GM18519 (cell line): ENCODE measurements around the gene TMEM109.
"Not testable (repeated sequence)": the region's sequence is repeated elsewhere in the genome, so short reads cannot be mapped to it uniquely, and the experiment has no call there.

Experiments
- ATAC-seq: cut with Tn5 transposase; IDR thresholded peaks from one replicate; pipeline ENCODE4 v1.9.1; 2021; ENCODE audit warnings: mild to moderate bottlenecking, moderate library complexity; ENCODE audit not compliant: unreplicated experiment, low FRiP score

TMEM109 gene

DNA sequence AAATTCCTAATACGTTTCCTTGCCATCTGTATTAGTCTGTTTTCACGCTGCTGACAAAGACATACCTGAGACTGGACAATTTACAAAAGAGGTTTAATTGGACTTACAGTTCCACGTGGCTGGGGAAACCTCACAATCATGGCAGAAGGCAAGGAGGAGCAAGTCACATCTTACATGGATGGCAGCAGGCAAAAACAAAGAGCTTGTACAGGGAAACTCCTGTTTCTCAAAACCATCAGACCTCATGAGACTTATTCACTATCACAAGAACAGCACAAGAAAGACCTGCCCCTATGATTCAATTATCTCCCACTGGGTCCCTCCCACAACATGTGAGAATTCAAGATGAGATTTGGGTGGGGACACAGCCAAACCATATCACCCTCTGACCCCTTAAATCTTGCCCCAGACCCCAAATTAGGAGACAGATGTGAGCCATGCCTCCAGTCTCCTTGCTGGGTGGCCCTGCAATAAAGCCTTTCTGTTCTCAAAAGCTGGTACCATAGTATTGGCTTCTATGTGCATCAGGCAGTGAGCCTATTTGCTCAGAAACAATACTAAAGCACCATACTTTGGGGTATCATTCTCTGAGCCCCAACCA is 4.2 kb upstream of the TMEM109 start:
- ATAC-seq: not testable (repeated sequence)

DNA sequence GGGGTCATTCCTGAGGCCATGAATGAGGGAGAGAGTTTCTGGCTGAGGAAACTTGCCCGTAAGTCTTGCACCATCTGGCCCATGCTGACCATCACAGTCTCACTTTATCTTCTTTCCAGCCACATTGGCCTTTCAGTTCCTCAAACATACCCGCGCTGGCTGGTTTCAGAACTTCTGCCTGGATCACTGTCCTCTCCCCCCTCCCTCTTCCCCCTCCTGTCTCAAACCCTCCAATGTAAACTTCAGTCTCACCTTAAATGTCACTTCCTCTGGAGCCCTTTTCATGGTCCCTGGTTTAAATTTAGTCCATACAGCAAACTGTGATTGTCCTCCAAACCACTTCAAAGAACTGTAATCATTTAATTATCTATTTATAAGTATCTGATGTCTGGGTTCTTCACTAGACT is 3.7 kb upstream of the TMEM109 start:
- ATAC-seq: no peak

DNA sequence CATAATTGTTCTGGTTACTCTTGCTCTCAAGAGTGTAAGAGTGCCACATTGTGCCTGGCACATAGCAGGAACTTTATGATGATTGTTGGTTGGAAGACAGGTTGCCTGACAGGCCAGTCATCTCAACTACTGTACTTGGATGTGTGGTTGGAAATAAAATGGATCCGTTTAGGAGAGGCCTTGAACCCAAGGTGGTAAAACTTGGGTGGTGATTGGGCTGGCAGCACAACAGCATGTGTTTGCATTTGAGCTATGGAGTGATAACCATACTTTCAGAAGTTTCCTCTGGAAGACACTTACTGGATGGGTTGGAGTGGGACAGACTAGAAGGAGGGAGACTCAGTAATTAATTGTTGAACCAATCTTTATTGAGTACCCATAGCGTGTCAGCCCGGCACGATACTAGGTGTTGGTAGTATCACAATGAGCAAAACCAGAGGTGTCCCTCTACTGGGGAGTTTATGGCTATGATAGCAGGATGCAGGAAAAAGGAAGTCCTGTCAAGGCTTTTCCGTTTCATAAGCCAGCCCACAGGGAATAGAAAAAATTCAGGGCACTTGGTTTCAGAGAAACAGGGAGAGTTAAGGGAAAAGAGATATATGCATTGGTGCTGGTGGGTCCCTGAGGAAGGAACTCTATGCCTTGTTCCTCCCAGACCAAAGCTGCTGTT is 3.1 kb upstream of the TMEM109 start:
- no peak for ATAC-seq

DNA sequence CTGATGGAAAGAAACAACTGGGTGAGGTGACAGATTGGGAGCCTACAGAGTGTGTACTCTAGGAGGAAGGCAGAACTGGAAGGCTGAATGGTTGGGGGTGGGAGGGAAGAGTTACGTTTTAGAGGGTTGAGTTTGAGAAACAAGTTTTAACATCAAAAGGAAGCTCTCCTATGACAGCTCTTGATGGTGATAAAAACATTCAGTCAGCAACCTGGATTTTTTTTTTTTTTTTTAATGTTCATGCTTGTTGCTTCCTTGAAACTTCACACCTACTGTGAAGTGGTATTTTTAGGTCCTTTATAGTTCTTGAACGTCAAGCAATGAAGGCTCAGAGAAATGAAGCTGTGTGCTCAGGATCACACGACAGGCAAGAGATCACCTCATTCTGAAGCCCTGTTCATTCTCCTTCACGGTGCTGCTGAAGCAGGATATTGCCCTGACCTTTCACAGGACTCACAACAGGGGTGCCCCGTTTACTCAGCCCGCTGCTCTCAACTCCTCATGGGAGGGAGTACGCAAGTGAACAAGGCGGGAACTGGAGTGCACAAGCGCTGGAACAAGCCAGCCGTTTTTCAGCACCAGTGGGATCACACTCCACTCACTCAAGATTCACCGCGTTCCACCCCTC is 1.6 kb upstream of the TMEM109 start:
- no peak for ATAC-seq

DNA sequence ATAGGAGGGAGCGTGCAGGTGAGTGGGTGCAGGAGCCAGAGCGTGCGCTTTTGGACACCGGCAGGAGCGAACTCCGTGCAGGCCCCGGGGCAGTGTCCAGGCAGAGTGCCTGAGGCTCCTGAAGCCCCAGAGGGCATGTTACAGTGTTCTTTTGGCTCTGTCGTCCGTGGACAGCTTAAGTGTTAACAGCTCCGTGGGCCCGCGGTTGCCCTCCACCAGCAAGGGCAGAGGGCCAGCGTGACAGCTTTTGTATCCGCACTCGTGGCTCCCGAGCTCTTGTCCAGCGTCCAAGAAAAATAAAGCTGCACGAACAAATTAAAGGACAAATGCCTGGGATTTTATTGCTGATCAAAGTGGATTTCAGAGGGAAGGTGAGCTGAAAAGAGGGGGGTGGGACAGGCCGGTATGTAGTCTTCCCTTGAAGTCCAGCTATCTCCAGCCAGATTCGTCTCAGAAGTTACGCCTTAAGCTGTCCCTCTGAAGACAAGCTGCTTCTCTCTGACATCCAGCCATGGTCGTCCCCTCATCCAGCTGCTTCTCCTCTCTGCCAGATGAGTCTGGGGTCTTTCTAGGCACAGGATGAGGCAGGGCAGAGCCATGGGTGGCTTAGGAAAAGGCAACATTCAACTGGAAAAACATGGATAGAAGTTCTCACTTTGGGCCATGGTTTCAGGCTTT is 968 bp upstream of the TMEM109 start:
- ATAC-seq: no peak

DNA sequence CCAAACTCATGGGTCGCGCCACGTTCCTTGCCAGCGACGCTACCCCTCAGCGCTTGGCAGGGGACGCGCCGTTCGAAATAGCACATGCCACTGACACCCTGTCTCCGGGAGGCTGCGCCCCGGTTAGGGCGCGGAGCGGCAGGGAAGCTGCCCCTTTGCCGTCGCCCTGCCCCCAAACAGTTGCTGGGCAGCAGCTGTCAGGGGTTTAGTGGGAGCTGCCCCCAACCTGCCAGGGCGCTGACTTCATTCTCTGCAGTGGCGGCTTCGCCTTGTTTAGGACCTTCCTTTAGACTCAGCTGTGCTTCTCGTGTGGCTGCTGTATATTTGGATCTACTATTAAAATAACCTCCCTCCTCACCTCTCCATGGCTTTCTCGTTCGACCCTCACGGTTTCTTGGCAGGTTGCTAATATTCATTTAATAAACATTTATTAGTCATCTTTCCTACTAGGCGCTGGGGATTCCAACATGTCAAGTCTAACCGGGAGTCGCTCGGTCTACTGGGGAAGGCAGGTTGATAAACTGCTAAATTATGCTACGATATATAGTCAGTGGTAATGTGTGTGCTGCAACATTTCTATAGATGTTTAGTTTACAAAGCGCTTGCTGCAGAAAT is 782 bp downstream of the TMEM109 start:
- ATAC-seq: no peak

DNA sequence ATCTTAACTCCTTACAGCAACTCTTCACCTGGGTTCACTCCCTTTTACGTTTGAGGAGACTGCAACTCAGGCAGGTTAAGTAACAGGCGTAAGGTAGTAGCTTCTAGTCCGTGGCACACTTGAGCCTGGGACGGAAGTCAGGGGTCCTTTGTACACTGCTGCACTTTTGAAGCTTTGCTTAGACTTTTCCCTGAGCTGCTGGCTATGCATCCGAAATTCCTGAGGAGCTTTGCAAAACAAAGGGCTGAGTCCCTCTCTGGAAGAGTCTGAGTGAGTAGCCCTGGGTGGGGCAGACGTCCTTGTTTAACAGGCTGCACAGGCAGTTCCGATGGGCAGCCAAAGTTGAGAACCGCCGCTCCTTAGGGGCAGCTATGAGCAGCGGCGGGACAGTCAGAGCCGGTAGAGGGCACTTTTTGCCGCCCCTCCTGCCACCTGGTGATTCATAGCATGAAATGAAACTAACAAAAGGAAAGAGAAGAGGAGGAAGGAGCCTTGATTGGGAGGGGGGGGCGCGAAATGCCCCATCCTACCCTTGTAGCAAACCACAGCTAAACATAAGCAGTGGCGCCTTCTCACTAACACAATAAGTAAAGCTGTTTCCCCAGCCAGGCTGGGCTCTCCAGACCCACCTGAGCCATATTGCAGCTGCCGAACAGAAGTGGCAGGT is 1.4 kb downstream of the TMEM109 start:
- ATAC-seq: no peak

DNA sequence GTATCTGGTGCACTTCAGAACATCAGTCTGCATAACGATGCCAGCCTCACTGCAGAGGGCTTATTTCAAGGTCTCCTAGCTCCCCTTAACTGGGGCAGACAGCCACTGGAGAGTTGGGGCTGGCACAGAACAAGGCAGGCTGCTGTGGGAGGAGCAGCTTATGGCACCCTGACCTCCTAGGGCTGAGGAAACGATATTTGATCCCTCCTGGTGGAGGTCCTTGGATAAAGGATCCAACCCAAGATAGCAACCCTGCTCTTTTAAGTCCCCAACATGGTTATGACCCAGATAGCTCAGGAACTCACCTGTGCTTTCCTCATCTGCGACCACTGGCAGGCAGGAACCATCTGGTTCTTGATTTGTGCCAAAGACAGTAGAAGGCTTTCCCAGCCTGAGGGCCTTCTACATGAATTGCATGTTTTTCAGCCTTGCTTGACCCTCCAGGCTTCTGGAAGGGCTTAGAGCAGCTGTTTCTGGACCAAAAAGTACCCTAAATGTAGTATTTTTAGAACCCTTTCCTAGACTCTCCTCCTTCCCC is 2.8 kb downstream of the TMEM109 start:
- no peak for ATAC-seq

DNA sequence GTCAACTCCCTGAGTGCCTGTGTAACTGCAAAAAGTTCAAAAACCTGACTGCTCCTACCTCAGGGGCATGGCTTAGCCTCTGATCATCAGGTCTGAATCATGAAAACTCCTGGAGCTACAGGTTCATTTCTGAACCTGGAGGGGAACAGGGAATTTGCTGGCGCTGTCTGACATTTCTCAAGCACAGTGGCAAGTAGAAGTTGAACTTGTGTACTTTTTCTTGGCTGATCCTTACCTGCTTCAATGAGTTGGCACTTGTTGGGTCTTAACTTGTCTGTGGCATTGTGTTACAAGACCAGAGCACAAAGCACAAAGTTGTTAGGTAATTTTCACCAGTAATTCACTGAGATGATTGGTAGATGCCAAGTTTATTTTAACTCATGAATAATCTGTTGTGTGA is 3.3 kb downstream of the TMEM109 start:
- ATAC-seq: no peak

DNA sequence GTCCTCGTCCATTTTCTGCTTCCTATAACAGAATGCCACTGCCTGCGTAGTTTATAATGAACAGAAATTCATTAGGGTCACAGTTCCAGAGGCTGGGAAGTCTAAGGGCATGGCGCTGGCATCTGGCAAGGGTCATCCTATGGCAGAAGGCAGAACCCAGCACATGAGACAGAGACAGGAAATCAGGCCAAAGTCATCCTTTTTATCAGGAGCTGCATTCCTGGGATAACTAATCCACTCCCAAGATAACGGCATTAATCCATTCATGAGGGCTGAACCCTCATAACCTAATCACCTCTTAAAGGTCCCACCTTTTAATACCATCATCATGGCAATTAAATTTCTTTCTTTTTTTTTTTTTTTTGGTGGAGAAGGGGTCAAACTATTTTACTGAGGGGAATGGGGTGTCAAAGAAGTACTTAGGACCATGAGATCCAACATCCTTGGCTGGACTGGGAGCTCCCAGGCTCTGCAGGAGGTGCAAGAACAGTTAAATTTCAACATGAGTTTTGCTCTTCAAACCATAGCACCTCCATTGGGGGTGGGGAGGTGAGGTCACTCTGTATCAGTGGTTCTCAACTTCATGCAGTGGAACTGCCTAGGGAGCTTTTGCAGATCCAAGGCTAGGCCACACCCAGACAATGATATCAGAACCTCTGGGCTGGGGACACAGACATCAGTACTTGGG is 4.4 kb downstream of the TMEM109 start:
- no peak for ATAC-seq

DNA sequence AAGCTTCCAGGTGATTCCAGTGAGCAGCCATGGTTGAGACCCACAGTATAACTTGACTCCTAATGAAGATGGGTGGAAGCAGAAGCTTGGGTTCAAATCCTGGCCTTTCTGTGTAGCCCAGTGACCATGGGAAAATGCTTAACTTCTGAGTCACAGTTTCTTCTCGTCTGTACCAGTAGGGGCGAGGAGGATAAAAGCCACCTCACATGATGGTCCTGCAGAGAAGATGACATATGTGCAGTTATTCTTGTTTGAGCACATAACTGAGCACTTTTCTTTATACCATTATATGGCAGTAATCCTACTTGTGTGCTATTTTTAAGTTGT is 4.9 kb downstream of the TMEM109 start:
- no peak for ATAC-seq

DNA sequence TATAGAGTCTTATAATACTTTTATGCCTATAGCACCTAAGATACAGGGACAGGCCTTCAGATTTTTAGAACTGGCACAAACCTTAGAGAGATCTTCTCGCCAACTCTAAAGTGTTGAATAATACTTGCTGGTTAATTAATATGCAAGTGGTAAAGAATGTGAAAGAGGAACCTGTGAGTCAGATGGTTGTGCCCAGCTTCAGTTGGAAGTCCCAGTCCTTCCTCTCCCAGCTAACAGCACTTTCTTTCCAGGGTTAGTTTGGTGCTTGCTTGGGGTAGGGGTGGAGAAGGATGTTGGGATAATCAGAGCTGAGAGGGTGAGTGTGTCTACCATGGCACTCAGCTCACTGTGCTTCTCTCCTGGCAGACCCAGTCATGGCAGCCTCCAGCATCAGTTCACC is 5.4 kb downstream of the TMEM109 start:
- no peak for ATAC-seq

DNA sequence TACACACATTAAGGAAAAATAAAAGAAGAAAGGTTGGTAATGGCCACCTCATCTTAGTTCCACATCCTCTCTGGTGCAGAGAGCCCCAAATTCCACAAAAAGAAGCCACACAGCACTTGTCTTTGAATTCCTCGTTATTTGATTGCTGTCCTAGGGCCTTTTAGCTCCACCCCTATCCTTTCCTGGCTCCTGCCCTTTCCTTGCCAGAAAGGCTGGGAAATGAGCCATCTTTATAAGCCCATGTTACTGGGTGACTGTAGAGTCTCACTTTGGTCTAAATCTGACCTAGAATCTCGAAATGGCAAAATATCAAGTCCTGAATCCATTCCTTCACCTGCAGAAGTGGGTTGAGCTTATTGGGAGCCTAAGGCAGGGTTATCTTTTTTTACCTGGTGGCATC is 6.0 kb downstream of the TMEM109 start:
- no peak for ATAC-seq

DNA sequence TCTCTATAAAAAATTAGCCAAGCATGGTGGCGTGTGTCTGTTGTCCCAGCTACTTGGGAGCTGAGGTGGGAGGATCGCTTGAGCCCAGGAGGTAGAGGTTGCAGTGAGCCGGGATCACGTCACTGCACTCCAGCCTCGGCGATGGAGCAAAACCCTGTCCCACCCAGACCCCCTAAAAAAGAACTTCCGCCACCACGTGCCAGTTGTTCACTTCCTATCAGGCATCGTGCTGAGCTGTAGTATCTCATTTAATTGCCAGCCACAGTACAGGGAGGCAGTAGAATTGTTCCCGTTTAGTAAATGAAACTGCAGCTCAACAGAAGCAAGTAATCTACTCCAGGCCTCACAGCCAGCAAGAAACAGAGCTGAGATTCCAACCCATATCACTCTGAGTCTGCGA is 7.3 kb downstream of the TMEM109 start:
- ATAC-seq: no peak

DNA sequence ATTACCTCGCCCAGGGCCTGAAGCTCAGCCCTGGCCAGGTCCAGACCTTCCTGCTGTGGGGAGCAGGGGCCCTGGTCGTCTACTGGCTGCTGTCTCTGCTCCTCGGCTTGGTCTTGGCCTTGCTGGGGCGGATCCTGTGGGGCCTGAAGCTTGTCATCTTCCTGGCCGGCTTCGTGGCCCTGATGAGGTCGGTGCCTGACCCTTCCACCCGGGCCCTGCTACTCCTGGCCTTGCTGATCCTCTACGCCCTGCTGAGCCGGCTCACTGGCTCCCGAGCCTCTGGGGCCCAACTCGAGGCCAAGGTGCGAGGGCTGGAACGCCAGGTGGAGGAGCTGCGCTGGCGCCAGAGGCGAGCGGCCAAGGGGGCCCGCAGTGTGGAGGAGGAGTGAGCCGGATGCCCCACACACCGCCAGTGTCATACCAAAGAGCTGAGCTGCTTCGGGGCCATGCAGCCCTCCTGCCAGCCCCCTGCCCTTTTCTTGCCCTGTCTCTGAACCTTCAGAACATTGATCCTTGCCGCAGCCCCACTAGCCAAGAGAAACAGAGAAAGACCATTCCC is 7.9 kb downstream of the TMEM109 start:
- no peak for ATAC-seq

DNA sequence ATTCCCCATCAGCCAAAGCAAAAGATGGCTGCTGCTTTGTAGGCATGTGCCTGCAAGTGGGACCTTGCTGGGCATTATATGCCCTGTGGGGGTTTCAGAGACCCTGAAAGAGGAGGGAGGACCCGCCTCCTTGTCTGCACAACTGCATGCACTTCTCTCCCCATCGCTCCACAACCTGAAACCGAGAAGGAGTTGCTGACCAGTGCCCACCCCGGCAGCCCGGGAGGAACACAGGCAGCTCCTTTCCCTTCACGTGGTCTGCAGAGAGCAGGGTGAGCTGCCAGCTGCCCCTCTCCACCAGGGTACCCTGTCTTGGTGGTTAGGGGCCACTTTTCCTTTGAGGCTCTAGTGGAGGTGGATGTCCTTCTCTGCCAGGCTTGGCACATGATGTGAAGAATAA is 8.9 kb downstream of the TMEM109 start:
- no peak for ATAC-seq

DNA sequence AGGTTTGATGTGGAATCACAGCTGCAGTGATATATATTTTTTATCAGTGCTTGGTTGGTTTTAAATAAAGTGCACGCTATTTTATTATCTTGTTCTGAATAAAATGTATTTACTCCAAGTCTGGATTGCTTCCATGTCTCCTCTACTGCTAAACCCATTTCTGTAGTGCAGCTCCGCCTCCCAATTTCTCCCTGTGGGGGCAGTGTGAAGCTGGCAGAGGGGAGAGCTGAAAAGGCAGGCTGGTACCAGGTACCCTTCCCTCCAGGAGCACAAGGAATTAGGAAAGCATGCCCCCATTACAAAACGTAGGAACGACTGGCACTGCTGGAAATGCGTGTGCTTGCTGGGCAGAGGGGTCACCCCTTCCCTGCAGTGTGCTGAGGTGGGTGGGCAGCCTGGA is 9.4 kb downstream of the TMEM109 start:
- no peak for ATAC-seq

DNA sequence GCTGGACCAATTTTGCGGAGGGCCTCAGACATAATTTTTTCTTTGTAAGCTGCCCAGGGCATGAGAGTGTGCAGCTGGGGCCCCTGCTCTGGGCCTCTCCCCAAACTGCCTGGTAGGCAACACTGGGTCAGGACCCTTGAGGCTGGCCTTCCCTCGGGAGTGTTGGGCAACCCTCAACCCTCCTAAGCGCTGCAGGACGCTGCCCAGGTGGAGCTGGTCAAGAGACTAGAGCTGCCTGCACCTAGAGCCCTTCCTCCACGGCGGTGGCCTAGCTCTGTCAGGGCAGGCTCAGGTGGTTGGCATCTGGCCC is 9.8 kb downstream of the TMEM109 start:
- ATAC-seq: no peak

DNA sequence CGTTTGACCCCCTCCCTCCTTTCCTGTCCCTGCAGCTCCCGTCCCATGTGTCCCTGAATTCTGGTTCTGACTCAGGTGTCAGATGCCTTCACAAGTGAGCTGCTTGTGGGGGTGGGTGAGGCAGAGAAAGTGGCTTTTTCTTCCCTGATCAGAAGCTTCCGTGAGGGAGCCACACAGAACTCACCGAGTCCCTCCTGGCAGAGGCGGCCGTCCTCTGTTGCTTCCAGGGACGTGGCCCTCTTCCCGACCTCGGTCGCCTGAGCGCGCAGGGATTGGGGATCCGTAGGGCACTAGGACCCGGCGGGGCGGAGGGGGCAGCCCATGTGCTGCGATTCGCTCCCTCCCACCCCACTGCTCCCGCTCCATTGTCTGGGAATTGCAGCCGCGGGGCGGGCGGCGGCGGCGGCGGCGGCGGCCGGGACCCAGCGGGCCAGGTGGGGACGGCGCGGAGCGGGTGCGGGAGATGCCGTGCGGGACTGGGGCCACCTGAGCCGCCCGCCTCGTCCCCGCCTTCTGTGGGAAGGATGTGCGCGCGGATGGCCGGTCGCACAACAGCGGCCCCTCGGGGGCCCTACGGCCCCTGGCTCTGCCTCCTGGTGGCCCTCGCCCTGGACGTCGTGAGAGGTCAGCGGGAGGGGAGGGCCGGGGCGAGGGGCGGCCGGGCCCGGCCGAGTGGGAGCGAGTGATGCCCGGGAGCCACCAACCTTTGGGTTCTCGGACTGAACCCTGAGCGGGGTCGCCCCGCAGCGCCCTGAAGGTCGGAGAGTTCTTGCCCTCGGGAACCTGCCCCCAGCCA is 10.3 kb downstream of the TMEM109 start, which contains the start of gene TMEM132A:
Gene TMEM132A (plus strand): TSS at position 351 of the 796 bp plus-strand sequence. CDS start 174 bp downstream, at position 525.
- ATAC-seq: no peak
